Measurements from ENCODE around the gene MYL6. TPM values are rescaled to one million over a fixed set of nuclear protein-coding genes. Genes with fewer than 3 reads are reported as not detected.

The MYL6 gene
- total RNA-seq, 1 experiment from 2014 or later: 1,181 TPM

DNA sequence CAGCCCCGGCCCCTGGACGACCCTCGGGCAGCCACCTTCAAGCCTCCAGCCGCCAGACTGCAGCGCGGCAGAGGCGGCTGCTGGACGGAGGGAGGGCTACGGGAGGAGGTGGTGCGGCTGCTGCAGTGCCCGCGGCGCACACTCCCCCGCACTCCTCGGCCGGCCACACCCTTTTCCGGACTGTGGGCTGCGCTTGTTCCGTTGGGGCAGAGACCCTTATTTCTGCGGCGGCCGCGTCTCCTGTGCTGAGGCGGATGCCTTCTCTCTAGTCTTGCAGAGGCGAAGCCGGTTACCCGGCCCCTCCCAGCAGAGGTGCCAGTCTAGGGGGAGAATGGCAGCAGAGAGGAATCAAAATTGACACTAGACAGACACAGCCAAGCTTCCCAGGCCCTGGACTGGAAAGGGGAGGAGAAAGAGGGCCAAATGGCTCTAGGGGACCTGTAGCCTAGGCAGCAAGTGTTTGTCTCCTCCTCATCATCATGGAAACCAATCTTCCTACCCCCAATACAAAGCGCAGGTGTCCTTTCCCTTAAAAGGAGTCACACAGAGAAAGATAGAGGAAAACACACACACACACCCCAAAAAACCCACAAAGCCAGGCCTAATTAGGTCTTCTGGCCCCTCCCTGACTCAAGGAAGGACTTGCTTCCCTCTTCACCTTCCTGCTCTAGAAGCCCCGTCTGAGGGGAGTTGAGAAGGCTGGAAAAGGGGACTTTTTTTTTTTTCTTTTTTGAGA, 28.8 kb upstream of the MYL6 start:
- peak overlapping the region; percentile 100 for H3K4me2 ChIP-seq (ENCODE audit: insufficient read depth, insufficient read length, low read length)
- no peak overlapping the region for H2BK120ac ChIP-seq (ENCODE audit: low read depth, low read length, poor library complexity, severe bottlenecking)
- DNase-seq: peak; percentile 81
- H3K4me1 ChIP-seq (ENCODE audit: insufficient read depth, low read length): no peaks in the 10 kb centered on the region
- no peak overlapping the region for H3K56ac ChIP-seq (ENCODE audit: insufficient read length, low read depth, low read length)
- no CpG with 5 or more reads among the region's 29 CpGs for WGBS (ENCODE audit: extremely low coverage, insufficient read length, low lambda C conversion rate)
- no peak overlapping the region for H2BK20ac ChIP-seq (ENCODE audit: low read depth, low read length, poor library complexity, severe bottlenecking)
- no peaks in the 10 kb centered on the region for H3K27me3 Mint-ChIP-seq (ENCODE audit: low read depth)
- no peak overlapping the region for H2BK15ac ChIP-seq (ENCODE audit: low read depth, low read length)
- H2BK5ac ChIP-seq (ENCODE audit: insufficient read length, low read length): no peak overlapping the region
- H4K91ac ChIP-seq (ENCODE audit: insufficient read length, low read depth, low read length): no peak overlapping the region
- no peak overlapping the region for H3T11ph ChIP-seq (ENCODE audit: low read length)
- no peaks in the 10 kb centered on the region for H4K20me1 ChIP-seq (ENCODE audit: control insufficient read depth, insufficient read depth, insufficient read length)
- no peak overlapping the region for H2AFZ ChIP-seq (ENCODE audit: low read length)
- H4K8ac ChIP-seq (replicated peaks; ENCODE audit: insufficient read length, low read depth, low read length): no peak overlapping the region
- H3K23ac ChIP-seq (ENCODE audit: insufficient read length, low read depth, low read length): no peak overlapping the region
- H3K9ac ChIP-seq (ENCODE audit: extremely low read depth, insufficient read length, low read length): peak overlapping the region; percentile 84
- no peak overlapping the region for H3K27ac ChIP-seq (ENCODE audit: insufficient read length, low read depth, low read length)
- H3K4me3 Mint-ChIP-seq: peak overlapping the region; percentile 88 to 98
- H4K5ac ChIP-seq (ENCODE audit: insufficient read length, low read depth, low read length): no peak overlapping the region
- peaks cover 17% of the 10 kb centered on the region for H3K23me2 ChIP-seq (ENCODE audit: insufficient read length, low read depth, low read length, poor library complexity, severe bottlenecking)
- no peaks in the 10 kb centered on the region for H3K9me3 ChIP-seq (ENCODE audit: control insufficient read depth, low read depth, low read length)
- H3K14ac ChIP-seq (ENCODE audit: insufficient read depth, low read length): peak overlapping the region; percentile 87
- peak overlapping the region; percentile 74 for H3K18ac ChIP-seq (ENCODE audit: insufficient read length, low read depth, low read length)
- peaks cover 26 to 27% of the 10 kb centered on the region in 2 experiments for H3K4me1 Mint-ChIP-seq
- peak overlapping the region in 1 of 3 experiments; percentile 99; a peak in 2 of 7 replicates for H3K27ac Mint-ChIP-seq
- H3K36me3 Mint-ChIP-seq (ENCODE audit: insufficient read depth in 1 of 3, low read depth in 3 of 3): peaks cover 39 to 47% (median 43%) of the 10 kb centered on the region in 3 experiments
- no peak overlapping the region for H2BK12ac ChIP-seq (ENCODE audit: insufficient read length, low read depth, low read length)
- H3K79me2 ChIP-seq (ENCODE audit: insufficient read depth, low read length): no peaks in the 10 kb centered on the region
- no peak overlapping the region for H2AK5ac ChIP-seq (ENCODE audit: insufficient read length, low read length)
- no peaks in the 10 kb centered on the region for H3K79me1 ChIP-seq (ENCODE audit: insufficient read depth, low read depth, low read length, poor library complexity, severe bottlenecking)
- TF ChIP-seq, protein P1, sequence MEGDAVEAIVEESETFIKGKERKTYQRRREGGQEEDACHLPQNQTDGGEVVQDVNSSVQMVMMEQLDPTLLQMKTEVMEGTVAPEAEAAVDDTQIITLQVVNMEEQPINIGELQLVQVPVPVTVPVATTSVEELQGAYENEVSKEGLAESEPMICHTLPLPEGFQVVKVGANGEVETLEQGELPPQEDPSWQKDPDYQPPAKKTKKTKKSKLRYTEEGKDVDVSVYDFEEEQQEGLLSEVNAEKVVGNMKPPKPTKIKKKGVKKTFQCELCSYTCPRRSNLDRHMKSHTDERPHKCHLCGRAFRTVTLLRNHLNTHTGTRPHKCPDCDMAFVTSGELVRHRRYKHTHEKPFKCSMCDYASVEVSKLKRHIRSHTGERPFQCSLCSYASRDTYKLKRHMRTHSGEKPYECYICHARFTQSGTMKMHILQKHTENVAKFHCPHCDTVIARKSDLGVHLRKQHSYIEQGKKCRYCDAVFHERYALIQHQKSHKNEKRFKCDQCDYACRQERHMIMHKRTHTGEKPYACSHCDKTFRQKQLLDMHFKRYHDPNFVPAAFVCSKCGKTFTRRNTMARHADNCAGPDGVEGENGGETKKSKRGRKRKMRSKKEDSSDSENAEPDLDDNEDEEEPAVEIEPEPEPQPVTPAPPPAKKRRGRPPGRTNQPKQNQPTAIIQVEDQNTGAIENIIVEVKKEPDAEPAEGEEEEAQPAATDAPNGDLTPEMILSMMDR (conservative IDR thresholded peaks at IDR 0.05): no peak
- no peaks in the 10 kb centered on the region for H3K27me3 ChIP-seq (ENCODE audit: insufficient read depth, low read length)
- no peak overlapping the region for H3K4ac ChIP-seq (ENCODE audit: low read depth, low read length)
- H3K9me3 Mint-ChIP-seq: no peaks in the 10 kb centered on the region; a peak in 1 of 5 replicates
